Umbilical cord (tissue), 2 donors: ENCODE measurements around the gene ZNF654. TPM values are rescaled to one million over a fixed set of nuclear protein-coding genes. Genes with fewer than 3 reads are reported as not detected.
"Not testable (repeated sequence)": the region's sequence is repeated elsewhere in the genome, so short reads cannot be mapped to it uniquely, and the experiment has no call there.

Source experiments
- DNase-seq: peaks from one replicate; pipeline ENCODE4 v3.0.0-alpha.2; 2015; ENCODE audit warnings: low spot score
- total RNA-seq: library from RNA; depleted of rRNA; stranded (reverse); fragments of >200 nt; gene quantifications from one replicate; pipeline ENCODE4 v1.2.3, GENCODE V29; 2014; ENCODE audit warnings: low replicate concordance; ENCODE audit not compliant: insufficient read depth

ZNF654 gene
- total RNA-seq, result 37.3 TPM

DNA sequence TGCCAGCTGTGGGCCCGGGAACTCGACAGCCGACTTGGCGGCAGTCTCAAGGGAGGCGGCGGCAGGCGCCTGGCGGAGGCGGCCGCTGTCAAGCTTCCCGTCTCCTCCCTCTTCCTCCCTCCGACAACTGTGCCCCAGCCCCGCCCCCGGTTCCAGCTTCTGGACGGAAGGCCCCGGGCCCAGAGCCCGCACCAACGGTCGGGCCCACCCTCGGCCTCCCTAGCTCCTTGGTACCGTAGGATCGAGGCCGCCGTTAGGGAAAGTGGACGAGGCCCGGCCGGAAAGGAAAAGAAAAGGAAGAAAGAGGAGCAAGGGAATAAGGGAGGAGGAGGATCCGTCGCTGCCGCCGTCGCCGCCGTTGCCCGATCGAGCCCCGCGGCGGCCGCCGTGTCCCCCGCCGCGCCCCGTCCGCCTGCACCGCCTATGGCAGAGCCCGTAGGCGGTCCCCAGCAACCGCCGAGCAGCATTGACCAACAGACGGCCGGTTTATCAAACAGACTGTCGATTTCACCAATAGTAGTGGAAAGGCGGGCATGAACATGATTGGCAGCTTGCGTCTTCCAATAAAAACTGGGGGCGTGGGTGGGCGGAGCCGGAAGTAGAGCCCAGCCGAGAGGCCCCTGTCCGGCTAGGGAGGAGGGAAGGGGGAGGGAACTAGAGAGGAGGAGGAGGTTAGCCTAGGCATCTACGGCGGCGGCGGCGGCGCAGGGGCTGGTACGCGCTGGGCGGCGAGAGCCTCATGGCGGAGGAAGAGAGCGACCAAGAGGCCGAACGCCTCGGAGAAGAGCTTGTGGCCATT lies at the start of gene ZNF654, which contains the start of gene CGGBP1:
Gene ZNF654 (plus strand): TSS at position 675 of the 799 bp plus-strand sequence. CDS start 65 bp downstream, at position 740.
Gene CGGBP1 (minus strand): TSS at position 425 of the 799 bp plus-strand sequence. CDS start 3,029 bp downstream, outside the sequence.
- peak; percentile 99 for DNase-seq

DNA sequence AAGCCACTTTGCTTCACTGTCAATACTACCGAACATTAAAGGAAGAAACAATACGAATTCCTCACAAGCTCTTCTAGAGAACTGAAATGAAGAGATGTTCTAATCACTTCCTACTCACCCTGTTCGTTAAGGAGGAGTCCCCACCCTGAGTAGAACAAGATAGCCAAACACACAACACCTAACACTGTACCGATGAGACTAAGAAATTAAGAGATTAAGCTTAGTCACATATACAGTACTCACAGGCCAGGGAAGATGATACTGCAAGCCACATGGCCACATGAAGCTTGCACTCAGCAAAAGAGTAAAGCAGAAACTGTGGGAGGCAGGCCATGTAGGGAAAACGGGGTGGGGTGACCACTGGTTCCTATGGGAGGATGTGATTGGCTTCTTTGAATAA lies 48.2 kb upstream of the ZNF654 start:
- DNase-seq, result no peak

DNA sequence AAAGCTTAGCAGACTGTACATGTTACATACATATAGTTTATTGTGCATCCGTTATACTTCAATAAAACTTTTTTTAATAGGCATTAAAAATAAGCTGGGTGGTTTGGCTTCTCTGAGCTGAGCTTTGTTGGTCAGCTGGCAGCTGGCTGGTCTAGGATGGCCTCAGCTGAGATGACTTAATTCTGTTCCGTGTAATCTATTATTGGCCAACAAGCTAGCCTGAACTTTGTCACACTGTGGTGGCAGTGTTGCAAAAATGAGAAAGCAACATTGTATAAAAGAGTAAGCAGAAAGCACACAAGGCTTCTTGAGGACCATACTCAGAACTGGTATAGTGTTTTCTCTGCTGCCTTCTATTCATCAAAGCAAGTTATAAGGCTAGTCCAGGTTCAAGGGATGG lies 45.5 kb upstream of the ZNF654 start:
- no peak for DNase-seq

DNA sequence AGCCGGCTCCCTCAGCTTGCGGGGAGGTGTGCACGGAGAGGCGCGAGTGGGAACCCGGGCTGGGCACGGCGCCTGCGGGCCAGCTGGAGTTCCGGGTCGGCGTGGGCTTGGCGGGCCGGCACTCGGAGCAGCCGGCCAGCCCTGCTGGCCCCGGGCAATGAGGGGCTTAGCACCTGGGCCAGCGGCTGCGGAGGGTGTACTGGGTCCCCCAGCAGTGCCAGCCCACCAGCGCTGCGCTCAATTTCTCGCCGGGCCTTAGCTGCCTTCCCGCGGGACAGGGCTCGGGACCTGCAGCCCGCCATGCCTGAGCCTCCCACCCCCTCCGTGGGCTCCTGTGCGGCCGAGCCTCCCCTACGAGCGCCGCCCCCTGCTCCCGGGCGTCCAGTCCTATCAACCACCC lies 43.4 kb upstream of the ZNF654 start:
- DNase-seq, result not testable (repeated sequence)

DNA sequence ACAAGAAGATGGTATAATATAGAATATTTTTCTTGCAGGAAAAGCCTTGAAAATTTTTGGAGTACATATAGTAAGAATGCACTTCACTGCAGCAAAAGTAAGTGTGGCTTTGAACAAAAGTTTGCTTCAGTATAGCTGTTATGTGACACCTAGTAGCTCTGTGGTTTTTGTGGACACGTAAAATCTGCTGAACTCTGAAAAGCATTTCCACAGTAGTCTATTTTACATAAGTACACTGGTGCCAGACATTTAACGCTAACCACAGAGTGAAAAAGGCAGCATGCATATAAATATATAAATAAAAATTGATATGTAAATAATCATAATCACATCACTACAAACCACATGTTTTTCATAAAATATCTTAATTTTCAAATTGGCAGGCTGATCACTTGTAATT lies 40.0 kb upstream of the ZNF654 start:
- DNase-seq, result no peak

DNA sequence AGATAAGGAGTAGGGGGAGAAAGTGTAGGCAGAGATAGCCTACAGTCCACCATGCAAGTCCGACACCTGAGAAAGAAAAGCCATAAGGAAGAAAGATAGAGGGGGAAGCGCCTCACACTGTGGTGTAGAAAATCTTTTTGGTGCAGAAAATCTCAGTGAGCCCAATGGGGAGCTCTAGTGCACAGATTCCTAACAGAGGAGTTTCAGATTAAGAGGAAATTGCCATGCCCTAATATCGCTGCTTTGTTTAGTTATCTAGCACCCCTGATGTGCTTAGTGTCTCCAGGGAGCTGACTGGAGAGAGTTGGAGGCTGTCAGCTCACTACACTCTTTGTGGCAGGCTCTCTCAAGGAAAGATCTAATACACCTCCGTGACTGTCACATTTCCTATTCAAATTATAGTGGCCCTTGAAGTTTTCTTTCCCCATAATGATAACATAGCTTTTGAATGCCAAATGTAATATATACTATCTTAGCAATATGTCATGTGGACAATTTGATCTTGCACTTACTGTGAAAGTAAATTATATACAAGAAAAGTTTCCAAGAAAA lies 34.0 kb upstream of the ZNF654 start:
- DNase-seq, result no peak

DNA sequence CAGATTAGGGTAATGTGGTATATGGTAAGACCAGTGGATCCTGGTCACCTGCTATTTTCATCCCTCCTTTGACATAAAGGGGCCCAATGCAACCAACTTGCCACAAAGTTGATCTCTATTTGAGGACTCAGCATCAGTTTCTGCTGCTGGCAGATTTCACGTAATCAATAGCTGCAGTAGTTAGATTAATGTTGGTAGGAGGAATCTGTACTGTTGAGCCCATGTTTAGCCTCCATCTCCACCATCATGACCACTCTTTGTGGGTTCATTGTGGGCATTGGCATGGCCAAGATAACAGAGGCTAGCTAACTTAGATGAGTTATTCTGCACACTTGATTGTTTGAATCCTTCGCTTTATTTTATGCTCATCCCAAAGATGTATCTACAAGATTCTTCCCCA lies 30.2 kb upstream of the ZNF654 start:
- no peak for DNase-seq

DNA sequence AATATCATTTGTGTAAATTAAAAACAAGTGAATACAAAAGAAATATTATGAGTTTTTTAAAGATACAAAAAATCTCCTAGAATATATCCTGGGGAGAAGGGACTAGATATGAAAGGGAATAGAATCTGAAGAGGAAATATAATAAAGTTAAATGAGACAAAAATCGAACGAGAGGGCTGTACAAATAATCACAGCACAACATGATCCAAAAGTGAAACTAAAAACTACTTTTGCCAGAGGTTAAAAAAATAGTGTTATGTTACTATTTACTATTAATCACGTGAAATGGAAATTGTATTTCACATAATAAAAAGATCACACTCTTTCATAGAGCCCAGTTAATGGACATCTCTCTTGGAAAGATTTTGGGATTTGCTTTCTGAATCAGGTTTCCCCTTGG lies 28.8 kb upstream of the ZNF654 start:
- no peak for DNase-seq

DNA sequence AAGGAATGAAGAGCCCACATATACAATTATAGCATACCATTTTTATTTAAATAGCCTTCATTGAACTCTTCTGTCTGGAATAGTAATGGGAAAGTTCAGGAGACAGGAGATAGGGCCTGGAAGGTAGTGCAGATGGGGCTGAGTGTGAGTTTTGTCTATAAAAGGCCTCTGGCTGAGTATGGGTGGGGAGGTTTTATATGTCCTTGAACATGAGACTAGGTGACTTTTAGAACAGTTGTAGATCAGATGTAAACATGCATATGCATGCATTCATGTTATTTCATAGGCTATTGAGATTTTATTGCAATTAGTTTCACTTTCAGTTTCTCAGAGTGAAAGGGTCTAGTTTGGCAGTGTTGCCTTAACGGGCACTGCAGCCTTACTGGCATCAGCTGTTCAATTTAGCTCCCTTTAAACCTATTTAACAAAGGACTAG lies 27.4 kb upstream of the ZNF654 start:
- peak; percentile 22 for DNase-seq

DNA sequence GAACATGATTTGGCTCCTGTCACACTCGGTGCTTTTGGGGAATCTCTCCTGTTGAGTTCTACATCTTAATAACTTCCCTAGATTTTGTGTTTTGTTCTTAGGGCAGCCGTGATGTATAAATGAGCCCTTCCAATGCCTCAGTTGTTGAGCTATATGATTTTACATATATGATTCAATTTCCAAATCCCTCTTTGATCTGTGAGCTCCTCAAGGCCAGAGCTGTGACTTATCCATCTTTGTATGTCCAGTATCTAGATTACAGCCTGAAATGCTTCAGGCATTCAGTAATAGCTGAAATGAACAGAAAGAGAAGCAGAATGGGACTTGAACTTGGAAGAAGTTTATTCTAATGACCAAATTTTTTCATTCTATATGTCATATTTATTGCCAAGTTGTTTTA lies 26.8 kb upstream of the ZNF654 start:
- peak; percentile 25 for DNase-seq

DNA sequence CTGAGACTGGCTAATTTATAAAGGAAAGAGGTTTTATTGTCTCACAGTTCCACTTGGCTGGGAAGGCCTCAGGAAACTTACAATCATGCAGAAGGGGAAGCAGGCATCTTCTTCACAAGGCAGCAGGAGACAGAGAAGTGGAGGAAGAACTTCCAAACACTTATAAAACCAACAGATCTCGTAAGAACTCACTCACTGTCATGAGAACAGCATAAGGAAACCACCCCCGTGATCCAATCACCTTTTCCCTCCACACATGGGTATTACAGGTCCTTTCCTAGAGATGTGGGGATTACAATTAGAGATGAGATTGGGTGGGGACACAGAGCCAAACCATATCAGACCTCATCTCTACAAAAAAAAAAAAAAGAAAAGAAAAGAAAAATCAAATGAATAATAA lies 26.0 kb upstream of the ZNF654 start:
- no peak for DNase-seq

DNA sequence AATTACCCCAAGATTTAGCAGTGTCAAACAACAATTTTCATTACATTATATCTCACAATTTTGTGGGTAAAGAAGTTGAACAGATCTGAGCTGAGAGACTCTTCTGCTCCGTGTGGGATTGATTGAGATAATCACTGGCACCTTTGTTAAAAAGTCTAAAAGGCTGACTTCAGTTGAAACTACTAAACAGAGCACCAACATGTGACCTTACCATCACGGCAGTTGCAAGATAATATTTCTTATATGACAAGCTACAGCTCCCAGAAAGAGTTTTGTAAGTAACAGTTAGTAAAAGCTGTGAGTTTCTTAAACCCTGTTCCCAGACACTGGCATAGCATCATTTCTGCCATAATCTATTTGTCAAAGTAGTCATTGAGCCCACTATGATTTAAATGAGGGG lies 25.2 kb upstream of the ZNF654 start:
- DNase-seq, result peak; percentile 2

DNA sequence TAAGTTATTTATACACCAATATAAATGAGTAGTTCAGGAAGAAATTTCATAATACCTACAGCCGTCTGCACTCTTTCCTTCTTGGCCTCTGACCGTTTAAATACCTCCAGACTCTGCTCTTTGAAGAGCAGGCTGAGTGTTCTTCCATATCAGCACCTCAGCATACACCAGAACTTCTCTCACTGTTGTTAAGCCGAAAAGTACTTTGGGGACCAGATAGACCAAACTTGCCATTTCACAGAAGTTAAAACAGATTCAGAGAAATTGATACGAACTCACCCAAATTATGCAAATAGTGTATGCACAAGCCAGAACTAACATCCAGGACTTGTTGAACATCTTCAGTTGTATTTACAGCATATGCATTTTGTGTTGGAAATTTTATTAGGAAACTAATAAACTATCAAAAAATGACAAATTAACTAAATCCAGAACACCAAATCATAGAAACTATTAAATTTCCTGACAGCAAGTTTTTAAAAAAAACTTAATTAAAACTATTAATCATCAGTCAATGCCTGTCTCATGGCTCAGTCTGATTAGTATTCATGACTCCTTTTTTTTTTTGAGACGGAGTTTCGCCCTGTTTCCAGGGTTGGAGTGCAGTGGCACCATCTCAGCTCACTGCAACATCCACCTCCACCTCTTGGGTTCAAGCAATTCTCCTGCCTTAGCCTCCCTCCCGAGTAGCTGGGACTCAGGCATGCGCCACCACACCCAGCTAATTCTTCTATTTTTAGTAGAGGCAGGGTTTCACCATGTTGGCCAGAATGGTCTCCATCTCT lies 24.4 kb upstream of the ZNF654 start:
- no peak for DNase-seq

DNA sequence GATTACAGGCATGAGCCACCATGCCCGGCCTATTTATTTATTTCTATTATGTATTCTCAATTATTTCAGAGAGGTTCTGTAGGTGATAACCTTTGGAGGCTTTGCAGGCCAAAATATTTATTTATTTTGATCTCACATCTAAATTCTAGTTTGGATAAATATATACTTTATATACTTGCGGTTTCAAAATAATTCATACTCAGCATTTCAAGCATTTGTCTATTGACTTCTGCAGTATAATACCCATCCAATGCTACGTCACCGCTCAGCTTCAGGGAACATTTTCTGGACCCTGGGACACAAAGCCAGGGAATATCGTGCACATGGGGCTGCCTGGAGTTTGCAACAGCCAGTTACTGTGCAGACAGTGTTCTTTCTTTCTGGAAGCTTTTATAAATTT lies 22.8 kb upstream of the ZNF654 start:
- no peak for DNase-seq

DNA sequence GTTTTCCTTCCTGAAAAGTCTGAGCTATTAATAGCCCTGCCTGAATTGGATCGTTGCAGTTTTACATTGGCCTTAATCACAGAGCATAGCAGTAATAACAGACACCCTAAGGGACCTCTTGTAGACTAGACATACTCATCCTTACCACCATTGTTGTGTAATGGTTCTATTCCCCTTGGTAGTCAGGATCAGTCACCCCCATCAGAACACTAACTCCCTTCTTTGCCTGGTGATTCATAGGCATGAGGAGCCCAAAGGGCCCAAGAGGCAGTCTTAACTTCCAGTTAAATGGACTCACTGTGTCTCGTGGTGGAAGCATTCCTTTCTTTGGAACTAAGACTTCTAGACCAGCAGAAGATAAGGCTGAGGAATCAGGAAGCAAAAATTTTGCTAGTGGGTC lies 20.5 kb upstream of the ZNF654 start:
- DNase-seq, result no peak

DNA sequence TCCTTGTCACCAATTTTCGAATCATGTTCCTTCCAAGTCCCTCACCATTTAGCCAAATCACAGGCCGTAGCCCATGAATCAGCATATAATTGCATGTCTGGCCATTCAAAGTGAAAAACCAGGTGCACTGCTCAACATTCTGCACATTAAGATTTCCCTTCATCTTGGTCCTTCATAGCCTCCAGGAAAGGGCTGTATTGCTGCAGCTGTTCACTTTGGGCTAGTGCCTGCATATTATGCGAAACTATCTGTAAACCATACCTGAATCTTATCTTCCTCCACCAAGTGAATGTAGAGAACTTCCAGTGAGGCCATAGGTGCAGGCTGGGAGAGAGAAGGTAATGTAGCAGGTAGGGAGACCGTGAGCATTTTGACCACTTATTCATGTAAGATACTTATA lies 18.5 kb upstream of the ZNF654 start:
- DNase-seq, result no peak

DNA sequence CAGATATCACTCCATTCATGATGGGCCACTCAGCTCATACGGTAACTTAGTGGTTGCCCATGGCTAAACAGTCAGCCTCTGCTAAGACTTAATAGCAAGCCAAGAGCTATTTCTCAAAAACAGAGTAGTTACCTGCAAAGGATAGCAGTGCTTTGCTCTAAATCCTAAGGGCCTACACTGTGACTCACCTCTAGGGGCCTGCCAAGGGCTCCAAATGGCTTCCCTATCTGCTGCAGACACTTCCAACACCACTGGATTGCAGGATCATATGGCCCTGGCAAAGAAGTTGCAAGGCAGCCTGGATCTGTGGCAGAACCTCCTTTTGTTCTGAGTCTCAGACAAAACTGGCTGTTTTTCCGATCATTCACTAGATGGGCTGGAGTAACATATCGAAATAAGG lies 18.1 kb upstream of the ZNF654 start:
- no peak for DNase-seq

DNA sequence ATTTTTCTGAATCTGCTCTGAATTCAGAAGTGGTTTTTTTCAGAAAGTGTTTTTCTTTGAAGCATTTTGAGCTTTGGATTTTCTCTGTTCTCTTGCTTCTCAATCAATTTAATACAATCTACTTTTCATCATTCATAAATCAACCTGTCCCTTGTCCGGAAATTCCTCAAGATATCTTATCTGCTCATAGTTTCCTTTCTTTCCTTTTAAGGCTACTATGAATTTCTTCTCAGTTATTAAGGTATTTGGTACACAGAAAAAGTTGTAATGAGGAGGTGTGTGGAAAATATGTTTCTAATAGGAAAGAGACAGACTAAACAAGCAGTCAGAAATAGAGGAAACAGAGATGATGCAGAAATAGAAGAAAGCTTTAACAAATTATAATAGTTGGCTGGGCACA lies 14.6 kb upstream of the ZNF654 start:
- no peak for DNase-seq

DNA sequence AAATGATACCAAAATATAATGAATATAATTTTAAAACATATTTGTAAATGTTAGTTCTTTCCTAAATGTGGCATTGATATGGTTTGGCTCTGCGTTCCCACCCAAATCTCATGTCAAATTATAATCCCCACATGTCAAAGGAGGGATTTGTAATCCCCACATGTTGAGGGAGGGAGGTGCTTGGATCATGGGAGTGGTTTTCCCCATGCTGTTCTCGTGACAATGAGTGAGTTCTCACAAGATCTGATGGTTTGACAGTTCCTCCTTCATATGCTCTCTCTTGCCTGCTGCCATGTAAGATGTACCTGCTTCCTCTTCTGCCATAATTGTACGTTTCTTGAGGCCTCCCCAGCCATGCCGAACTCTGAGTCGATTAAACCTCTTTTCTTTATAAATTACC lies 12.3 kb upstream of the ZNF654 start:
- no peak for DNase-seq

DNA sequence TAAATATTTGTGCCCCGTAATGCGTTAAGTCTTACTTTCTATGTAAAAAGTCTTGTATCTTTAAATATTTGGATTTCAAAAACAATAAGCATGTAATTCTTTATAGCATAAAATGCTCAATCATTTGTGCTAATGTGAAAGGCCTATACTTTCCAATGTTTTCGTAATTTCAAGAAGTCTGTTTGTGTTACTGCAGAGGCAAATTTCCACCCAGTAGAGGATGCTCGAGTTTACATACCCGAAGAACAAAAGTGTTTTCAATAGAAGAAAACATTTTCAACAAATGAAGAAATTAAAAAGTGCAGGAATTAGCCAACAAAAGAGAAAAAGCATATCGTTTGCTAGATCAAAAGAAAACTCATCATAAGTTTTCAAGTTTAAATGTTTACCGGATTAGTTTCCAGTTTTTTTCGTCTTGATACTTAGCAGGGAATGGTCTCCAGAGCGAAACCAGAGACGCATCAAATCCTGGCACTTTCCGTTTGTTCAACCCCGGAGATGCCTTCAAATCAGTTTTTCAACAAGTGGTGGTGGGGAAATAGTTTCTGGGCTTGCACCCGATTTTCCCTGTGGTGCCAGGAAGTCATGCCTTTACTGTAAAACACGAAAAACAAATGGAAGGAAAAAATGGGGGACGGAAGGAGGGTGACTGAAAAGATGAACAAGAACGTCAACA lies 1.3 kb upstream of the ZNF654 start:
- peak; percentile 52 for DNase-seq

DNA sequence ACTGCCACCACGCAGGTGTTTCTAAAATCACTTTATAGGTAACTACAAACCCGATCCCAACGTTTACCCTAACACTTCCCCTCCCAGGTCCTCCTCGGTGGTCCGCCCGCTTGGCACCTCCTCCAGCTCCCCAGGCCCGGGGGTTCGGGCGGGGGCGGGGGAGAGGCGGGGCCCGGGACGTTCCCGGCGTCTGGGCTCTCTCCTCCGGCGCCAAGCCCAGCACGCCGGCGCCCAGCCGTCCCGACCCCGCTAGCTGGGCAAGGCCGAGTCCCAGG lies 812 bp upstream of the ZNF654 start:
- no peak for DNase-seq
